HG03439 (cell line): Measurements from ENCODE around the gene ZFYVE28.
A peak's percentile ranks its signal among the peaks of the same experiment; 100 is the strongest.
"Not testable (repeated sequence)": the region's sequence is repeated elsewhere in the genome, so short reads cannot be mapped to it uniquely, and the experiment has no call there.

Source experiments
- ATAC-seq: cut with Tn5 transposase; IDR thresholded peaks from one replicate; pipeline ENCODE4 v1.9.1; 2021; ENCODE audit warnings: mild to moderate bottlenecking, moderate library complexity; ENCODE audit not compliant: unreplicated experiment

Gene ZFYVE28

GRCh38 chr4:2417765-2418649, at the start of gene ZFYVE28:
TSS of gene ZFYVE28 (minus strand) at chr4:2418645. CDS start at chr4:2418323, 322 bp downstream.
- no peak for ATAC-seq

DNA sequence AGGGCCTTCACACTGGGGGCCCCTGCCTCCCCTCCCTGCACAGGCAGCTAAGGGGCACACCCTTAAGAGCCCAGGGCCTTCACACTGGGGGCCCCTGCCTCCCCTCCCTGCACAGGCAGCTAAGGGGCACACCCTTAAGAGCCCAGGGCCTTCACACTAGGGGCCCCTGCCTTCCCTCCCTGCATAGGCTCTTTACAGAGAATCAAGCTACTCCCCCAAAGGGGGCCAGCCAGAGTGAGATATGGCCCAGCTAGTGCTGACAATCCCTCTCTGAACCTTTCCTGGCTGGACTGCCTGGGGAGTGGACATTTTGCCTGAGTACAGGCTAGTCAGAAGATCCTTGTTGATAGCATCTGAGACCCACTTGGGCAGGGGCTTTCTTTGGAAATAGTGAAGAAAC, 47.1 kb upstream of the ZFYVE28 start:
- not testable (repeated sequence) for ATAC-seq

DNA sequence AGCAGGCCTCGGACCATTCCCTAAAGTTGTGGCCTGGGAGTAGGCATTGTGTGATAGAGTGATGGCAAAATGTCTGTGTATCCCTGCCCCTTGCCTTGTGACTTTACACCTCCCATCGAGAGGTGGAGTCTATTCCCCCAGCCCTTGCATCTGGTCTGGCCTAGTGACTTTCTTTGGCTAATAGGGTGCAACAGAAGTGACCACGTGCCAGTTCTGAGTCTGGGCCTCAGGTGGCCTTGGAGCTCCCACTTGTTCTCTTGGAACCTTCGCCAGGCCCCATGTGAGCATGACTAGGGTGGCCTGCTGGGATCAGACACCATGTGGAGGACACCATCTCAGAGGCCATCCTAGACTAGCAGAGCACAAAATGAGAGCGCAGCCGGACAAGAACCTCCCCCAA, 46.6 kb upstream of the ZFYVE28 start:
- ATAC-seq = no peak

DNA sequence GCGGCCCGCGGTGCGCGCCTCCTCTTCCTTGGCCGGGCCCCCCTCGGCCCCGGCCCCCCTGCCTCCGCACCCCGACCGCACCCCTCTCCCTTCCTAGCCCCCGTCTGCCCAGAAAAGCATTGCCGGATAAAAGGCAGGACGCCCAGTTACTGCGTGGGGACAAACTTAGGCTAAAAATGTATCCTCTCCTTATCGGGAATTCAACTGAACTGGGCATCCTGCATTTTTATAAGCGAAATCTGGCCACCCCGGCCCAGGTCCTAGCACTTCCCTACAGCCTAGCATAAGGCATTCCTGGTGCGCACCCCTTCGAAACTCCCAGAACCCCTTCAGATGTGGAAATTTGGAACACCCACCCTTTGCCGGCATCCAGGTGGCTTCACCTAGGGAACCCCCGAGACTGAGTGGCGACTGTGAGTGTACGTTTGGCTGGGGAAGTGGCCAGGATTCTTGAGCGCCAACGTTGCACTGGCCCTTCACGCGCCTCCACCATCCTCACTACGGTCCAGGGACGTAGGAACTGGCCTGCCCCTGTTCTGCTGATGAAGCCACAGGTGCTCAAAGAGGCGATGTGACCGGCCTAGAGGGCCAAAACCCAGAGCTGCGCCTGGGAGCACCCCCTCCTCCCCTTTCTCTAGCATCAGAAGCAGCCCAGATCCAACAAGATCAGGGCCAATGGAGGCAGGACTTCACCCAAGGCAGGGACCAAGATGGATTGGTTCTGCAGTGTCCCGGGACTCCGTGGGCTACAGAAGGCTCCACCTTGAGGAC, 44.7 kb upstream of the ZFYVE28 start:
- no peak for ATAC-seq

- peak; percentile 53 for ATAC-seq
Measured at GRCh38 chr4:2462218-2462991, 44.0 kb upstream of the ZFYVE28 start.

- no peak for ATAC-seq
Measured at GRCh38 chr4:2461246-2461960, 43.0 kb upstream of the ZFYVE28 start.

DNA sequence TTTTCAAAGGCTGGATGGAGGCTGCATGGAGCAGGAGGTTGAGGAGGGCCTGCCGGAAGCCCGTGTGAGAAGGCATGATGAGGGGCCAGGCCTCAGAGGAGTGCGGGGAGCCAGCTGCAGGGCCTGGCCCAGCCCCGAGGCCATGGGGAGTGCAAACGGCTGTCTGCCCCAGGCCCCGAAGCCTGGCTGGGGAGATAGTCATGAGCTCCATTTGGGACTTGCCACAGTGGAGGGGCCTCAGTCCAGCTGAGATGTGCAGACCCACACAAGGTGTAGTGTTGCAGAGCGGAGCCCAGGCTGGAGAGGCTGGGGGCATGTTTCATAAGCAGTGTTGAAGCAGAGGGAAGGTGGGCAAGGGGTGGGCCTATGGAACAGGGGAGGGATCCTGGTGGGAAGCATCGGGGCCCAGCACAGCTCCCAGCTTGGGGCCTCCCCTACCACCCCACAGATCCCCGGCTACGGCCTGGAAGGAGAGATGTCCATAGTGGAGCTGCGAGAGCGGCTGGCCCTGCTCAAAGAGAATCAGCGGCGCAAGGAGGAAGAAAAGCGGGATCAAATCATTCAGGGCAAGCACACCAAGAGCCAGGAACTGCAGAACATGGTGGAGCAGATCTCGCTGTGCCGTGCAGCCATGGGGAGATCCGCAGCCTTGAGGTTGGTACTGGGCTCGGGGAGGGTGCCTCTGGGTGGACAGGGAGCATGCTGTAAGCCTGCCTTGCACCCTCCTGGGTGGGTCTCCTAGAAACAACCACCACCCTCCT, 41.3 kb upstream of the ZFYVE28 start:
- no peak for ATAC-seq

- no peak for ATAC-seq
Measured at GRCh38 chr4:2458546-2459491, 40.4 kb upstream of the ZFYVE28 start.

- ATAC-seq = no peak
Measured at GRCh38 chr4:2457481-2458295, 39.2 kb upstream of the ZFYVE28 start.

- no peak for ATAC-seq
Measured at GRCh38 chr4:2451821-2452785, 33.7 kb upstream of the ZFYVE28 start.

DNA sequence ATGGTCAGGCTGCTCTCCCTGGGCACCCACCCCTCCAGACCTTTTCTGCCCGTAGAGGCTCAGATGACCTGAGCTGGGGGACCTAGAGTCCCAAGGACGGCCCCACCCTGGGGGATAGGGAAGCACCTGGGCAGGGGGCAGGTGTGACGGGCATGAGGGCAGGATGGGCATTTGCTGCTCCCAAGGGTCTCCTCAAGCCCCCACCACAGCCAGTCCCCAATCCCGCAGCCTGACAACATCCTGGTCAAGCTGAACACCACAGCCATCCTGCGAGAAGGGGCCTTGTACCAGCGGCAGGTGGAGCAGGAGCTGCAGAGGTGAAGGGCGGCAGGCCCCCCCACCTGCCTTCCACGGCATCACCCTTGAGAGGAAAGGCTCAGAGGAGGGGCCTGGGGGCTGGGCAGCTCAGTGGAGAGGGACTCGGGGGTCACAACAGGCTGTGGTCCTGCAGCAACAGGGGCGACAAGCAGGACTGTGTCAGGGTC, 32.6 kb upstream of the ZFYVE28 start:
- no peak for ATAC-seq

DNA sequence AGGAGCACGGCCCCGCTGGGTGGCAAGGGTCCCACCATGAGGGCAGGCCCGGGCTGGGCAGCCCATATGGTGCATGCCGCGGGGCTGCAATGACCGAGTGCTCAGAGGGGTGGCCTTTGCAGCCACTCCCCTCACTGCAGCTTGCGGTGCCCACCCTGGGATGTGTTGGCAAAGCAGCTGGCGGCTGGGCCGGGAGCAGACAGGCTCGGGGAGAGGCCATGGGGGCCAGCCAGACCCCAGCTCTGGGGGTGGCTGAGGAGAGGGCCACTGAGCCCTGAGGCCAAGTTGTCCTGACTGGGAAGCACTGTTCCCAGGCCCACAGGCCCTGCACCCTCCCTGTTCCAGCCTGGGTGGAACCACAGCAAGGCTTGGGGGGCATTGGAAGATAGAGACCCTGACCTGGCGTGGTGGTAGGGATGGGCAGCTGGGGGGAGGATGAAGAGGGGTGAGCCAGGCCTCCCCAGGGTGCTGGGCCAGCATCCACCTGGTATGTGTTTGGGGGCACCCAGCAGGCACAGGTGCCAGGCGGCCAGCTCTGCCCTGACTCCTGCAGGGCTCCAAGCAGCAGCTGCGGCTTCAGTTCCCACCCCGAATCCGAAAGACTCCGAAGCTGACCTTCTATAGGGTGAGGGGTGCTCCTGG, 32.1 kb upstream of the ZFYVE28 start:
- no peak for ATAC-seq

GRCh38 chr4:2449511-2450392, 31.3 kb upstream of the ZFYVE28 start:
- no peak for ATAC-seq

DNA sequence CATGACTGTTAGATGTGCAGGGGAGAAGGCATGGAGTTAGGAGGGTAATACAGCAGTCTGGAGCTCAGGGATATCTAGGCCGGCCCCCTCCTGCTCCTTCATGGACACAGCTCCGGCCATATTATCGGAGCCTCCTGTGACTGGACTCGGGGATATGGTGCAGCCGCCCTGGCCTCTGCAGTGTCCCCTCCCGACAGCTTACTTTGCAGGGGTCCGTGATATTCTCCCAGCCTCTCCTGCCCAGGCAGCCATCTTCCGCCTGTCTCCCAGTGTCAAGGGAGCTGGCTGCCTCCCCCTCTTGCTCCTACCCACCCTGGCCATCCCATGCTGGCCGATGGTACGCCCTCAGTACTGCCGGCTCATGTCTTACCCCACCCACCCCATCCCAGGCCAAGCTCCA, 30.6 kb upstream of the ZFYVE28 start:
- no peak for ATAC-seq

GRCh38 chr4:2448589-2448988, 30.1 kb upstream of the ZFYVE28 start:
- no peak for ATAC-seq
